HFFc6 (cell line): ENCODE measurements around the gene BST1. TPM values are rescaled to one million over a fixed set of nuclear protein-coding genes. Genes with fewer than 3 reads are reported as not detected.

Source experiments
- DNase-seq: peaks from one replicate; pipeline ENCODE4 v3.0.0-alpha.2; 2018
- H3K27ac Mint-ChIP-seq: 2 replicates; pipeline ENCODE4 v1.8.0; 2020; ENCODE audit warnings: mild to moderate bottlenecking, mixed read lengths
- H3K27me3 Mint-ChIP-seq: 2 replicates; pipeline ENCODE4 v1.8.0; 2021; ENCODE audit warnings: mild to moderate bottlenecking, moderate library complexity, mixed read lengths; ENCODE audit not compliant: insufficient read depth
- H3K36me3 Mint-ChIP-seq: 2 replicates; pipeline ENCODE4 v1.8.0; 2021; ENCODE audit warnings: low read depth, mixed read lengths
- H3K4me1 Mint-ChIP-seq: 2 replicates; pipeline ENCODE4 v1.8.0; 2020; ENCODE audit warnings: low read depth, mixed read lengths
- H3K4me3 Mint-ChIP-seq: 2 replicates; pipeline ENCODE4 v1.8.0; 2020; ENCODE audit warnings: mild to moderate bottlenecking, moderate library complexity, mixed read lengths
- H3K9me3 Mint-ChIP-seq: 2 replicates; pipeline ENCODE4 v1.8.0; 2020; ENCODE audit warnings: mild to moderate bottlenecking, mixed read lengths
- total RNA-seq, 6 experiments: library from RNA; stranded (reverse); fragmentation: NEBNext Ultra II Directional; extraction: Animal tissue kit (Norgen Biotek cat#: 25700); gene quantifications; 2 replicates in 1 of 6; 3 replicates in 5 of 6; pipeline ENCODE4 v1.2.3, GENCODE V29; 2021
- TF ChIP-seq, protein P1 (sequence below): fragments of 200-600 bp; sonication (generic); IDR thresholded peaks from 2 replicates; pipeline ENCODE4 v1.5.0; 2021; ENCODE audit warnings: antibody characterized with exemption, mild to moderate bottlenecking

BST1 gene
- total RNA-seq, 6 experiments from 2014 or later: 2.4 to 4.2 (median 2.8) TPM

DNA sequence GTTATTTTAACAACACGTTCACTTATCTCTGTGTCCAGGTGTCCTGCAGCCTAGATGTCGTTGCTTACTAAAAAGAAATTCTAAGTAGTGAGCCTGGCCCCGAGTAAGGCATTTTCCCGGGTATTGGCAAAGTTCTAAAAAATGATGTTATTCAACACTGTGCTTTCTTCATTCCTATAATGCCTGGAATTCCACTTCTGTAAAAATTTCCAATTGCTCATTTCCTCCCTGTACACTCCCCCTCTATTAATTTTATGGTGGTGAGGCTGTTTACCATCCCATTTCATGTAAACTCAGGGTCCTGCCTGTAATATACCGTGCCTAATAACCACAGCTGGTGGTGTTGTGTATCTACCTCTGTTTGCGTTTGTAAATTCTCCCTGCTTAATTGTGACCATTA, 14.2 kb downstream of the BST1 start:
- H3K36me3 Mint-ChIP-seq: no peaks in the 10 kb centered on the region
- no peaks in the 10 kb centered on the region for H3K9me3 Mint-ChIP-seq
- peak overlapping the region; percentile 85 for H3K27ac Mint-ChIP-seq
- DNase-seq: peak; percentile 62
- H3K4me1 Mint-ChIP-seq: peaks cover 52% of the 10 kb centered on the region
- H3K4me3 Mint-ChIP-seq: peak overlapping the region; percentile 73
- H3K27me3 Mint-ChIP-seq: no peaks in the 10 kb centered on the region; the same call in 1 of the 2 replicates
- TF ChIP-seq, protein P1, sequence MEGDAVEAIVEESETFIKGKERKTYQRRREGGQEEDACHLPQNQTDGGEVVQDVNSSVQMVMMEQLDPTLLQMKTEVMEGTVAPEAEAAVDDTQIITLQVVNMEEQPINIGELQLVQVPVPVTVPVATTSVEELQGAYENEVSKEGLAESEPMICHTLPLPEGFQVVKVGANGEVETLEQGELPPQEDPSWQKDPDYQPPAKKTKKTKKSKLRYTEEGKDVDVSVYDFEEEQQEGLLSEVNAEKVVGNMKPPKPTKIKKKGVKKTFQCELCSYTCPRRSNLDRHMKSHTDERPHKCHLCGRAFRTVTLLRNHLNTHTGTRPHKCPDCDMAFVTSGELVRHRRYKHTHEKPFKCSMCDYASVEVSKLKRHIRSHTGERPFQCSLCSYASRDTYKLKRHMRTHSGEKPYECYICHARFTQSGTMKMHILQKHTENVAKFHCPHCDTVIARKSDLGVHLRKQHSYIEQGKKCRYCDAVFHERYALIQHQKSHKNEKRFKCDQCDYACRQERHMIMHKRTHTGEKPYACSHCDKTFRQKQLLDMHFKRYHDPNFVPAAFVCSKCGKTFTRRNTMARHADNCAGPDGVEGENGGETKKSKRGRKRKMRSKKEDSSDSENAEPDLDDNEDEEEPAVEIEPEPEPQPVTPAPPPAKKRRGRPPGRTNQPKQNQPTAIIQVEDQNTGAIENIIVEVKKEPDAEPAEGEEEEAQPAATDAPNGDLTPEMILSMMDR: no peak

DNA sequence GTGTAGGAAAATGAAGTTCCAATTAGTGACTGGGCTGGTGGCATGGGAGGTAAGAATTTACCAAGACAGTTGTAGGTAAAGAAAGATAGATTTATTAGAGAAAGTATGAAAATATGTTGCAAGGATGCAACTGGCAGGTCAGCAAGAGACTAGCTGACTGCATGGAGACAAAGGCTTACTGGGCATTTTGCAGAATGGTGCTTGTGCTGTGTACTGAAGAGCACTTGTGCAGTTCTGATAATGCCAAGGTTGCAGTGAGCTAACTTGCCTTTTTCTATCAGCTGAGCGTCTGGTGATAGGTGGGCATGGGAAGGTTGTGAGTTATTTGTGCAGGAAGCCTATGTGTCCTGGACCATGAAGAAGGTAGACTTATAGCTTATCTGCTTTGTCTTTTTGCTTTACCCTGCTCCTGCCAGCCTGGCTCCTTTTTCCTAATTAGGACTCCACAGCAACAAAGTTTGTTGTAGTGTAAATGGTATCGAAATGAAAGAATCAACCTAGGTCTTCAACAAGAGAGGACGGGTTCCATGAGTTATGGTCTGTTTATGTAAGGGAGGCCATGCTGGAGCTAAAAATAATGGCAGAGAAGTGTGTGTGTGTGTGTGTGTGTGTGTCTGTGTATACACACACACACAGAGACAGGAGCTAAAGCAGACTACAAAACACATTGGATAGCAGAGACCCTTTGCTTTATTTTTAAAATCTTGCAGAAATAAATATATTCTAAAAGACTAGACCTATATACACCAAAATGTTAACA, 15.0 kb downstream of the BST1 start:
- H3K27me3 Mint-ChIP-seq: no peaks in the 10 kb centered on the region; the same call in 1 of the 2 replicates
- peak; percentile 52 for DNase-seq
- peak overlapping the region; percentile 73; the same call in 1 of the 2 replicates for H3K4me3 Mint-ChIP-seq
- TF ChIP-seq, protein P1: no peak
- peaks cover 52% of the 10 kb centered on the region for H3K4me1 Mint-ChIP-seq
- no peaks in the 10 kb centered on the region for H3K36me3 Mint-ChIP-seq
- H3K27ac Mint-ChIP-seq: peak overlapping the region; percentile 85
- no peaks in the 10 kb centered on the region for H3K9me3 Mint-ChIP-seq

DNA sequence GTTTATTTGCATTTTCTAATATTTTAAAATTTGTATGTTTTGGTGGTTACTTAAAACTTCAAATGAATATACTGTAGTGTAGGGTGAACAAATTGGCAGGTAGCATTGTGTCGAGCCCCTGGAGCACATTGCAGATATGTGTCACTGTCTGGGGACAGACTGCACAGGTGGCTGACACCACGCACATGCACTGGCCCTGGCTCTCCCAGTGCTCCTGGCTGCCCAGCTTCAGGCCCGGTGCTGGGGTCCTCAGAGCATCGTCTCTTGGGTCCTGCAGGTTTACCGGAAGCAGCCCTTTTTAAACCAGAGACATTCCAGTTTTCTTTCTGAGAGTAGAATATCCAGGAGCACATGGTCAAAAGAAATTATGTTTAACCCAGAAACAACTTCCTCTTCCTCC, 15.6 kb downstream of the BST1 start:
- no peaks in the 10 kb centered on the region; the same call in 1 of the 2 replicates for H3K27me3 Mint-ChIP-seq
- no peak for DNase-seq
- H3K36me3 Mint-ChIP-seq: no peaks in the 10 kb centered on the region
- no peak overlapping the region for H3K4me3 Mint-ChIP-seq
- TF ChIP-seq, protein P1: no peak
- H3K27ac Mint-ChIP-seq: no peak overlapping the region
- peaks cover 56% of the 10 kb centered on the region for H3K4me1 Mint-ChIP-seq
- no peaks in the 10 kb centered on the region for H3K9me3 Mint-ChIP-seq

DNA sequence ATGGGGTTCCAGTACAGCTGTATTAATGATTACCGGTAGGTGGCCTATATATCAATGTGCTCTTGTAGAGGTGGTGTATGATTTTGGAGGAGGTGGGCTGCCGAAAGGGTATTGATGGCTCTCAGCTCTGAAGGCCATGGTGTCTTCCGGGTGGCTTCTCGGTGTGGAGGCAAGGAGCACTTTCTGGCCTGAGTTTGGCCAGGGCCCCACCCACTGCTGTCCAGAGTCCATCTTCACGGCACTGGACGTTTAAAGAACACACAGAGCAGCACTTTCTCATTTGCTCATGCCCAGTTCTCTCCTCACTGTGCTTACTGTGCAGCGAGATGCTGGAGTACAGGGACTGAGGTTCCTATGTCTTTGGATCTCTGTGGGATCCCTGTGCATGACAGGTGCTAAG, 16.1 kb downstream of the BST1 start:
- TF ChIP-seq, protein P1: no peak
- no peaks in the 10 kb centered on the region; the same call in 1 of the 2 replicates for H3K27me3 Mint-ChIP-seq
- no peaks in the 10 kb centered on the region for H3K9me3 Mint-ChIP-seq
- no peak for DNase-seq
- H3K27ac Mint-ChIP-seq: no peak overlapping the region
- peaks cover 61% of the 10 kb centered on the region for H3K4me1 Mint-ChIP-seq
- H3K4me3 Mint-ChIP-seq: no peak overlapping the region
- no peaks in the 10 kb centered on the region for H3K36me3 Mint-ChIP-seq

DNA sequence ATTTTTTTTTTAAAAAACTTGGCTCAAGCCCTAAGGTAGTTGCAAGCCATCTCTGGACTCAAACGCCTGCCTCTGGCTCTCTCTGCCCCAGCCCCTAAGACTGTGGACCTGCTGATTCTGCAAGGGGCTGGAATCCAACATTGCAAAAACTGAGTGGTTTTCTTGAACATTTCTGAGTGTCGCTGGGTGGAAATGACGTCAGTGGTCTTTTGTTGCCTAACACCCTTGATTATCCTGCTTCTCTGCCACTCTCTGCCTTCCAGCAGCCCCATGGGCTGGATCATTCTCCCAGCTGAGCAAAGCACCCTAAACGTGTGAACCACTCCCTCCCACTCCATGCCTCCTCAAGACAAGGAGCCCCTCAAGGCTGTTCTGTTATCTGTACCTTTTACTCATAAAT, 16.6 kb downstream of the BST1 start:
- Mint-ChIP-seq H3K27me3 (no peaks in the 10 kb centered on the region; the same call in 1 of the 2 replicates), H3K4me3 (no peak overlapping the region)
- DNase-seq: no peak

More for the DNA sequence above, 16.6 kb downstream of the BST1 start:
- H3K27ac Mint-ChIP-seq: no peak overlapping the region
- TF ChIP-seq, protein P1: no peak
- no peaks in the 10 kb centered on the region for H3K36me3 Mint-ChIP-seq
- peaks cover 60% of the 10 kb centered on the region for H3K4me1 Mint-ChIP-seq
- H3K9me3 Mint-ChIP-seq: no peaks in the 10 kb centered on the region
